Neural progenitor cell (in vitro differentiated cells): ENCODE data around the gene FRG2C. TPM values are rescaled to one million over a fixed set of nuclear protein-coding genes. Genes with fewer than 3 reads are reported as not detected.
"Not testable (repeated sequence)": the region's sequence is repeated elsewhere in the genome, so short reads cannot be mapped to it uniquely, and the experiment has no call there.

Experiments
- DNase-seq: peaks from one replicate; pipeline ENCODE4 v3.0.0-alpha.2; 2016; ENCODE audit warnings: low spot score
- H2AFZ ChIP-seq: fragments of 200-600 bp; sonication (generic); replicated peaks from 2 replicates; pipeline ENCODE4 v1.6.1; 2016; ENCODE audit warnings: antibody characterized with exemption
- H3F3A ChIP-seq: fragments of 200-600 bp; sonication (generic); 2 replicates; pipeline ENCODE4 v1.6.1; 2016; ENCODE audit warnings: antibody characterized with exemption, low read depth
- H3K27ac ChIP-seq: fragments of 200-600 bp; sonication (generic); 2 replicates; pipeline ENCODE4 v1.5.1; 2016; ENCODE audit warnings: mild to moderate bottlenecking
- H3K27me3 ChIP-seq: fragments of 200-600 bp; sonication (generic); 2 replicates; pipeline ENCODE4 v1.6.1; 2016; ENCODE audit warnings: mild to moderate bottlenecking, moderate library complexity
- H3K36me3 ChIP-seq: fragments of 200-600 bp; sonication (generic); 2 replicates; pipeline ENCODE4 v1.5.1; 2016
- H3K4me1 ChIP-seq: fragments of 200-600 bp; sonication (generic); 2 replicates; pipeline ENCODE4 v1.6.1; 2016; ENCODE audit warnings: mixed run types
- H3K4me2 ChIP-seq: fragments of 200-600 bp; sonication (generic); 2 replicates; pipeline ENCODE4 v1.6.1; 2016
- H3K4me3 ChIP-seq: fragments of 200-600 bp; sonication (generic); 2 replicates; pipeline ENCODE4 v1.5.1; 2016
- H3K79me2 ChIP-seq: fragments of 200-600 bp; sonication (generic); 2 replicates; pipeline ENCODE4 v1.6.1; 2016; ENCODE audit warnings: low read depth
- H3K9ac ChIP-seq: fragments of 200-600 bp; sonication (generic); 2 replicates; pipeline ENCODE4 v1.6.1; 2016
- H3K9me3 ChIP-seq: fragments of 200-600 bp; sonication (generic); 2 replicates; pipeline ENCODE4 v1.5.1; 2016; ENCODE audit warnings: low read depth
- H4K20me1 ChIP-seq: fragments of 200-600 bp; sonication (generic); 2 replicates; pipeline ENCODE4 v1.6.1; 2016; ENCODE audit warnings: low read depth
- H3K27ac Mint-ChIP-seq: 3 replicates; pipeline ENCODE4 v1.8.0; 2021; ENCODE audit warnings: mixed read lengths
- H3K27me3 Mint-ChIP-seq: 2 replicates; pipeline ENCODE4 v1.8.0; 2022; ENCODE audit warnings: low read depth, mild to moderate bottlenecking, inconsistent platforms, moderate library complexity, mixed read lengths; ENCODE audit not compliant: insufficient read depth
- H3K36me3 Mint-ChIP-seq: 3 replicates; pipeline ENCODE4 v1.8.0; 2021; ENCODE audit warnings: mixed read lengths
- H3K4me1 Mint-ChIP-seq: 3 replicates; pipeline ENCODE4 v1.8.0; 2021; ENCODE audit warnings: mixed read lengths
- H3K4me3 Mint-ChIP-seq: 3 replicates; pipeline ENCODE4 v1.8.0; 2021; ENCODE audit warnings: mild to moderate bottlenecking, moderate library complexity, mixed read lengths
- H3K9me3 Mint-ChIP-seq: 3 replicates; pipeline ENCODE4 v1.8.0; 2020; ENCODE audit warnings: mixed read lengths
- CTCF ChIP-seq: fragments of 200-600 bp; sonication (generic); IDR thresholded peaks from 2 replicates; pipeline ENCODE4 v1.5.1; 2017; ENCODE audit warnings: antibody characterized with exemption, mild to moderate bottlenecking
- EZH2 ChIP-seq: fragments of 200-600 bp; sonication (generic); IDR thresholded peaks from 2 replicates; pipeline ENCODE4 v1.6.1; 2017; ENCODE audit warnings: antibody characterized with exemption, mild to moderate bottlenecking, moderate library complexity
- EZH2phosphoT487 ChIP-seq: fragments of 200-600 bp; sonication (generic); IDR thresholded peaks from 2 replicates; pipeline ENCODE4 v1.6.1; 2017; ENCODE audit warnings: antibody characterized with exemption
- total RNA-seq: library from RNA; depleted of rRNA; stranded (reverse); fragments of >200 nt; gene quantifications from 2 replicates; pipeline ENCODE4 v1.2.3, GENCODE V29; 2015; ENCODE audit warnings: low replicate concordance

Gene FRG2C
- total RNA-seq, 1 donor from 2014 or later: not detected

- no peaks in the 10 kb centered on the region for H3K36me3 ChIP-seq
- H3K4me2 ChIP-seq: no peak overlapping the region
- Mint-ChIP-seq H3K4me3 (no peak overlapping the region), H3K9me3 (peaks cover 8% of the 10 kb centered on the region), H3K36me3 (peaks cover 4% of the 10 kb centered on the region), H3K4me1 (no peaks in the 10 kb centered on the region), H3K27ac (no peak overlapping the region), H3K27me3 (peaks cover 20% of the 10 kb centered on the region)
- DNase-seq: no peak
- no peaks in the 10 kb centered on the region for H3K9me3 ChIP-seq
- no peaks in the 10 kb centered on the region for H3K79me2 ChIP-seq
- TF ChIP-seq EZH2 (no peak), EZH2phosphoT487 (no peak), CTCF (no peak)
- no peak overlapping the region for H3K27ac ChIP-seq
- no peak overlapping the region for H3K4me3 ChIP-seq
- H3K9ac ChIP-seq: no peak overlapping the region
- no peak overlapping the region for H2AFZ ChIP-seq
- no peaks in the 10 kb centered on the region for H3K4me1 ChIP-seq
- H4K20me1 ChIP-seq: peaks cover 4% of the 10 kb centered on the region
- H3F3A ChIP-seq: no peaks in the 10 kb centered on the region
- peaks cover 34% of the 10 kb centered on the region for H3K27me3 ChIP-seq
These were observed 13.9 kb upstream of the FRG2C start for GRCh38 chr3:75650191-75650590.

GRCh38 chr3:75655101-75655904 is 8.8 kb upstream of the FRG2C start:
- peak; percentile 82 for TF ChIP-seq EZH2
- peak; percentile 48 for TF ChIP-seq EZH2phosphoT487
- Mint-ChIP-seq H3K9me3 (peaks cover 13% of the 10 kb centered on the region), H3K4me3 (peak overlapping the region; percentile 69), H3K27me3 (peaks cover 30% of the 10 kb centered on the region)
- peak overlapping the region; percentile 61 for H2AFZ ChIP-seq
- not testable (repeated sequence) for H4K20me1 ChIP-seq, H3K9ac ChIP-seq, H3K79me2 ChIP-seq, H3K4me1 Mint-ChIP-seq, H3F3A ChIP-seq, H3K27ac ChIP-seq, H3K27ac Mint-ChIP-seq, H3K4me1 ChIP-seq, H3K36me3 ChIP-seq, H3K36me3 Mint-ChIP-seq, H3K9me3 ChIP-seq
- peak overlapping the region; percentile 73 for H3K4me2 ChIP-seq
- peak overlapping the region; percentile 36 for H3K4me3 ChIP-seq
- H3K27me3 ChIP-seq: peaks cover 82% of the 10 kb centered on the region
- DNase-seq: peak; percentile 61

GRCh38 chr3:75655956-75656355 is 8.2 kb upstream of the FRG2C start:
- H3K9me3 Mint-ChIP-seq: peaks cover 13% of the 10 kb centered on the region

GRCh38 chr3:75658411-75659107 is 5.6 kb upstream of the FRG2C start:
- peak overlapping the region; percentile 91 for H3K4me3 Mint-ChIP-seq
- not testable (repeated sequence) for H3K27ac ChIP-seq, H3K4me1 Mint-ChIP-seq, H3F3A ChIP-seq, H3K79me2 ChIP-seq, H3K27ac Mint-ChIP-seq, H3K4me1 ChIP-seq, H3K9ac ChIP-seq, H3K9me3 ChIP-seq, H3K36me3 Mint-ChIP-seq, H4K20me1 ChIP-seq, H3K36me3 ChIP-seq
- peak; percentile 64 for TF ChIP-seq CTCF
- H3K4me2 ChIP-seq: peak overlapping the region; percentile 98
- peak overlapping the region; percentile 93 for H2AFZ ChIP-seq
- peaks cover 36% of the 10 kb centered on the region for H3K27me3 Mint-ChIP-seq
- peaks cover 84% of the 10 kb centered on the region for H3K27me3 ChIP-seq
- H3K9me3 Mint-ChIP-seq: peaks cover 13% of the 10 kb centered on the region
- DNase-seq: peak; percentile 56
- peak overlapping the region; percentile 62 for H3K4me3 ChIP-seq

More at GRCh38 chr3:75655956-75656355, 8.2 kb upstream of the FRG2C start:
- not testable (repeated sequence) for H3K4me1 ChIP-seq, H3K36me3 Mint-ChIP-seq, H3F3A ChIP-seq, H3K9me3 ChIP-seq, H3K27ac ChIP-seq, H3K36me3 ChIP-seq, H3K79me2 ChIP-seq, H3K4me1 Mint-ChIP-seq, H3K27ac Mint-ChIP-seq, H3K9ac ChIP-seq, H4K20me1 ChIP-seq, DNase-seq
- H3K4me3 ChIP-seq: peak overlapping the region; percentile 36
- peaks cover 30% of the 10 kb centered on the region for H3K27me3 Mint-ChIP-seq
- H3K4me2 ChIP-seq: peak overlapping the region; percentile 73
- H3K4me3 Mint-ChIP-seq: peak overlapping the region; percentile 69
- H3K27me3 ChIP-seq: peaks cover 89% of the 10 kb centered on the region
- H2AFZ ChIP-seq: peak overlapping the region; percentile 61

GRCh38 chr3:75659108-75659433 is 5.1 kb upstream of the FRG2C start:
- peak overlapping the region; percentile 91 for H3K4me3 Mint-ChIP-seq
- Histone ChIP-seq H3K4me3 (peak overlapping the region; percentile 62), H3K27me3 (peaks cover 84% of the 10 kb centered on the region), H3K4me2 (peak overlapping the region; percentile 98)
- not testable (repeated sequence) for H3K9ac ChIP-seq, H2AFZ ChIP-seq, H3F3A ChIP-seq, H4K20me1 ChIP-seq, H3K27ac Mint-ChIP-seq, H3K9me3 ChIP-seq, H3K79me2 ChIP-seq, H3K4me1 ChIP-seq, H3K4me1 Mint-ChIP-seq, H3K27ac ChIP-seq, H3K36me3 Mint-ChIP-seq, H3K36me3 ChIP-seq, DNase-seq
- peaks cover 12% of the 10 kb centered on the region for H3K9me3 Mint-ChIP-seq
- peaks cover 34% of the 10 kb centered on the region for H3K27me3 Mint-ChIP-seq

GRCh38 chr3:75665626-75666025 is 1.5 kb downstream of the FRG2C start:
- not testable (repeated sequence) for H3K9me3 ChIP-seq, H3K9ac ChIP-seq, DNase-seq, H3K36me3 ChIP-seq, H3K4me3 ChIP-seq, H3K4me3 Mint-ChIP-seq, H3K36me3 Mint-ChIP-seq, H2AFZ ChIP-seq, H3K4me2 ChIP-seq, H3K79me2 ChIP-seq, H3K27ac Mint-ChIP-seq, H3K4me1 Mint-ChIP-seq, H3K4me1 ChIP-seq, H3K27ac ChIP-seq
- Histone ChIP-seq H3K27me3 (peaks cover 87% of the 10 kb centered on the region), H3F3A (peaks cover 10% of the 10 kb centered on the region), H4K20me1 (peaks cover 17% of the 10 kb centered on the region)
- Mint-ChIP-seq H3K9me3 (peaks cover 31% of the 10 kb centered on the region), H3K27me3 (peaks cover 49% of the 10 kb centered on the region)
